H1 (cell line): ENCODE data around the gene GTSE1. TPM values are rescaled to one million over a fixed set of nuclear protein-coding genes. Genes with fewer than 3 reads are reported as not detected.

Source experiments
- CTCF ChIA-PET: fragments of 300-600 bp; sonication (Branson Sonifier 250); formaldehyde crosslinking; loops from one replicate; lab custom pipeline; 2021; ENCODE audit not compliant: partially characterized antibody; lab: Charles Lee
- POLR2A ChIA-PET: fragments of 300-600 bp; sonication (Branson Sonifier 250); formaldehyde crosslinking; loops from one replicate; lab custom pipeline; 2021; ENCODE audit warnings: inconsistent platforms; ENCODE audit not compliant: partially characterized antibody; lab: Charles Lee
- DNase-seq, 2 experiments: peaks; one replicate each; pipeline versions ENCODE4 v3.0.0 to v3.0.0-alpha.2; 2010 to 2022; ENCODE audit warnings: low spot score in 2 of 2, low read depth in 1 of 2, mixed read lengths in 1 of 2
- FAIRE-seq: peaks from 2 replicates; lab custom pipeline; 2011; peaks lifted over from hg19 to GRCh38; lab: Jason Lieb, UNC
- H2AFZ ChIP-seq: 2 replicates; pipeline ENCODE4 v1.8.1; 2012; ENCODE audit warnings: low read length, inconsistent platforms
- H2AK5ac ChIP-seq: 2 replicates; pipeline ENCODE4 v1.6.1; 2013; ENCODE audit warnings: low read depth, low read length
- H2BK120ac ChIP-seq: replicated peaks from 2 replicates; pipeline ENCODE3; 2013; ENCODE audit warnings: low read depth, low read length, inconsistent platforms
- H2BK12ac ChIP-seq: 2 replicates; pipeline ENCODE4 v1.6.1; 2013; ENCODE audit warnings: low read depth, low read length
- H2BK15ac ChIP-seq: 2 replicates; pipeline ENCODE4 v1.6.1; 2013; ENCODE audit warnings: low read length
- H2BK20ac ChIP-seq: 2 replicates; pipeline ENCODE4 v1.6.1; 2013; ENCODE audit warnings: low read length
- H2BK5ac ChIP-seq: 2 replicates; pipeline ENCODE4 v1.6.1; 2013; ENCODE audit warnings: low read depth, low read length
- H3K14ac ChIP-seq: 2 replicates; pipeline ENCODE4 v1.6.1; 2013; ENCODE audit warnings: inconsistent platforms; ENCODE audit not compliant: insufficient read length
- H3K18ac ChIP-seq: 2 replicates; pipeline ENCODE4 v1.6.1; 2013; ENCODE audit warnings: low read length; ENCODE audit errors: extremely low read depth
- H3K23ac ChIP-seq: 2 replicates; pipeline ENCODE4 v1.6.1; 2013; ENCODE audit warnings: inconsistent platforms; ENCODE audit not compliant: insufficient read length
- H3K23me2 ChIP-seq: 2 replicates; pipeline ENCODE4 v1.6.1; 2013; ENCODE audit warnings: low read depth, low read length
- H3K27ac ChIP-seq: 2 replicates; pipeline ENCODE4 v1.6.1; 2011; ENCODE audit warnings: low read depth, low read length, inconsistent platforms
- H3K27me3 ChIP-seq, 4 experiments: replicated peaks in 1 of 4; 1 replicate in 1 of 4; 2 replicates in 3 of 4; pipeline versions ENCODE4 v1.6.1 to v1.8.1; 2011 to 2013; ENCODE audit warnings: low read length in 3 of 4, mild to moderate bottlenecking in 3 of 4, inconsistent platforms in 2 of 4, mixed read lengths in 2 of 4, moderate library complexity in 1 of 4; ENCODE audit not compliant: control insufficient read depth in 3 of 4, insufficient read depth in 3 of 4; ENCODE audit errors: extremely low read depth in 1 of 4
- H3K36me3 ChIP-seq, 4 experiments: 2 replicates each; pipeline versions ENCODE4 v1.6.1 to v1.8.1; 2011 to 2013; ENCODE audit warnings: mild to moderate bottlenecking in 4 of 4, low read length in 3 of 4, moderate library complexity in 2 of 4, control low read depth in 1 of 4, inconsistent platforms in 1 of 4; ENCODE audit not compliant: insufficient read depth in 4 of 4, control insufficient read depth in 2 of 4
- H3K4ac ChIP-seq: replicated peaks from 2 replicates; pipeline ENCODE3; 2013; ENCODE audit warnings: low read length, low read depth, mixed read lengths, inconsistent platforms; ENCODE audit not compliant: insufficient read length
- H3K4me1 ChIP-seq, 4 experiments: replicated peaks in 1 of 4; 1 replicate in 1 of 4; 2 replicates in 3 of 4; pipeline versions ENCODE4 v1.6.1 to v1.8.1; 2011 to 2013; ENCODE audit warnings: low read length in 3 of 4, inconsistent platforms in 2 of 4, mixed read lengths in 1 of 4; ENCODE audit not compliant: insufficient read depth in 4 of 4, control insufficient read depth in 3 of 4
- H3K4me2 ChIP-seq, 2 experiments: 2 replicates each; pipeline versions ENCODE4 v1.6.1 to v1.8.1; 2011 to 2013; ENCODE audit warnings: low read depth in 2 of 2, low read length in 2 of 2, control low read depth in 1 of 2, inconsistent platforms in 1 of 2, mild to moderate bottlenecking in 1 of 2; ENCODE audit not compliant: insufficient read depth in 1 of 2
- H3K4me3 ChIP-seq, 4 experiments: fragments of 200-600, 300-600 bp in 1 of 4; sonication (generic), shearing (Covaris generic), sonication (Bioruptor Twin) in 1 of 4; 2 replicates each; pipeline versions ENCODE4 v1.5.1 to v1.8.1; 2011 to 2016; ENCODE audit warnings: low read length in 4 of 4, low read depth in 3 of 4, control low read depth in 2 of 4, inconsistent platforms in 2 of 4, mild to moderate bottlenecking in 2 of 4, mixed read lengths in 1 of 4, moderate library complexity in 1 of 4; ENCODE audit not compliant: insufficient read depth in 2 of 4; ENCODE audit errors: extremely low read depth in 1 of 4
- H3K56ac ChIP-seq: replicated peaks from 2 replicates; pipeline ENCODE3; 2013; ENCODE audit warnings: low read depth, mild to moderate bottlenecking, mixed read lengths, low read length, inconsistent platforms; ENCODE audit not compliant: insufficient read length
- H3K79me1 ChIP-seq: 2 replicates; pipeline ENCODE4 v1.6.1; 2013; ENCODE audit warnings: low read depth, low read length, control low read depth
- H3K79me2 ChIP-seq, 2 experiments: 2 replicates each; pipeline versions ENCODE4 v1.6.1 to v1.8.1; 2012 to 2013; ENCODE audit warnings: low read length in 2 of 2, mild to moderate bottlenecking in 2 of 2, inconsistent platforms in 1 of 2; ENCODE audit not compliant: insufficient read depth in 2 of 2, control insufficient read depth in 1 of 2
- H3K9ac ChIP-seq, 4 experiments: replicated peaks in 1 of 4; 1 replicate in 1 of 4; 2 replicates in 3 of 4; pipeline versions ENCODE4 v1.6.1 to v1.8.1; 2011 to 2013; ENCODE audit warnings: low read depth in 3 of 4, low read length in 3 of 4, control low read depth in 2 of 4, mild to moderate bottlenecking in 2 of 4, moderate library complexity in 2 of 4, inconsistent platforms in 1 of 4; ENCODE audit errors: extremely low read depth in 1 of 4
- H3K9me3 ChIP-seq, 2 experiments: 2 replicates each; pipeline versions ENCODE4 v1.6.1 to v1.8.1; 2012 to 2013; ENCODE audit warnings: mild to moderate bottlenecking in 2 of 2, moderate library complexity in 2 of 2, control low read depth in 1 of 2, inconsistent platforms in 1 of 2, low read depth in 1 of 2, low read length in 1 of 2, mixed read lengths in 1 of 2; ENCODE audit not compliant: insufficient read depth in 2 of 2
- H4K20me1 ChIP-seq, 2 experiments: replicated peaks in 1 of 2; 2 replicates each; pipeline versions ENCODE3 to v1.8.1; 2011 to 2013; ENCODE audit warnings: inconsistent platforms in 2 of 2, low read length in 2 of 2, mild to moderate bottlenecking in 1 of 2; ENCODE audit not compliant: insufficient read depth in 2 of 2, control insufficient read depth in 1 of 2
- H4K5ac ChIP-seq: 2 replicates; pipeline ENCODE4 v1.6.1; 2013; ENCODE audit warnings: low read length, low read depth, mixed read lengths, inconsistent platforms; ENCODE audit not compliant: insufficient read length
- H4K8ac ChIP-seq: 2 replicates; pipeline ENCODE4 v1.8.0; 2013; ENCODE audit warnings: mild to moderate bottlenecking, moderate library complexity, low read length, inconsistent platforms; ENCODE audit not compliant: insufficient read depth; ENCODE audit errors: extremely low read depth
- H4K91ac ChIP-seq: replicated peaks from 2 replicates; pipeline ENCODE3; 2013; ENCODE audit warnings: low read length, mixed read lengths, inconsistent platforms; ENCODE audit not compliant: insufficient read length
- BRCA1 ChIP-seq: IDR thresholded peaks from 2 replicates; pipeline ENCODE4 v1.6.1; 2012; ENCODE audit warnings: low read depth, low read length, improper control_type of control experiment
- JUND ChIP-seq: IDR thresholded peaks from 2 replicates; pipeline ENCODE4 v1.6.1; 2011; ENCODE audit warnings: mild to moderate bottlenecking, improper control_type of control experiment, low read length
- POLR2A ChIP-seq, 2 experiments: IDR thresholded peaks; 1 replicate in 1 of 2; 2 replicates in 1 of 2; pipeline ENCODE4 v1.6.1; 2011; ENCODE audit warnings: low read depth in 2 of 2, low read length in 2 of 2, mild to moderate bottlenecking in 2 of 2; ENCODE audit errors: control extremely low read depth in 1 of 2
- POU5F1 ChIP-seq: IDR thresholded peaks from 2 replicates; pipeline ENCODE4 v1.6.1; 2011; ENCODE audit warnings: low read depth, mild to moderate bottlenecking, low read length, moderate library complexity
- RAD21 ChIP-seq, 2 experiments: IDR thresholded peaks in 1 of 2; conservative IDR thresholded peaks in 1 of 2; 2 replicates each; pipeline ENCODE4 v1.6.1; 2011; ENCODE audit warnings: low read depth in 2 of 2, low read length in 2 of 2, improper control_type of control experiment in 1 of 2, inconsistent platforms in 1 of 2, mild to moderate bottlenecking in 1 of 2, moderate library complexity in 1 of 2
- TAF1 ChIP-seq: IDR thresholded peaks from 2 replicates; pipeline ENCODE4 v1.6.1; 2011; ENCODE audit warnings: mild to moderate bottlenecking, low read depth, low read length
- WGBS, 2 experiments: shearing (Covaris generic) in 1 of 2; methylation state at CpG; one replicate each; pipeline versions ENCODE4 v1.1.6 to v1.1.7; 2013 to 2015; ENCODE audit warnings: low lambda C conversion rate in 2 of 2, mixed read lengths in 2 of 2, inconsistent platforms in 1 of 2, low coverage in 1 of 2, missing lambda C conversion rate in 1 of 2; ENCODE audit not compliant: insufficient replicate concordance in 2 of 2, insufficient coverage in 1 of 2, insufficient read length in 1 of 2; ENCODE audit errors: extremely low coverage in 1 of 2, missing lambda C conversion rate in 1 of 2; 5-methylcytosine and 5-hydroxymethylcytosine counted together
- polyA plus RNA-seq, 7 experiments: library from polyadenylated mRNA; depleted of rRNA in 3 of 7; stranded (reverse) in 5 of 7; unstranded in 2 of 7; fragments of >200 nt in 5 of 7; fragments of 200-250 nt in 2 of 7; gene quantifications; 1 replicate in 5 of 7; 2 replicates in 1 of 7; 4 replicates in 1 of 7; pipeline versions ENCODE4 v1.2.1 to v1.2.3, GENCODE V29; 2011 to 2013; ENCODE audit warnings: missing spikeins in 2 of 7, mixed read lengths in 2 of 7
- total RNA-seq: library from RNA; stranded (reverse); fragmentation: NEBNext Ultra II Directional; extraction: Animal tissue kit (Norgen Biotek cat#: 25700); gene quantifications from 2 replicates; pipeline ENCODE4 v1.2.1, GENCODE V29; 2021

Gene GTSE1
- total and polyA plus RNA-seq, 2 of the 8 experiments (the other 6 are each of a cell fraction or from before 2014, with no cell fraction given): 17.5 to 38.6 TPM

GRCh38 chr22:46320166-46320710, 23.6 kb downstream of the GTSE1 start:
- H2AK5ac ChIP-seq: no peak overlapping the region
- ChIA-PET CTCF (interaction anchor here (0.5 to 1.6 kb wide), 3 partner anchors 21 to 198 kb away, joined by 3 to 4 read pairs (median 4); no protein-coding TSS in a partner anchor), POLR2A (interaction anchor here (1.1 kb wide), 1 partner anchor 24 kb away, joined by 3 read pairs; the partner anchor contains the start of gene GTSE1)
- FAIRE-seq: no peak
- H3K79me2 ChIP-seq: no peaks in the 10 kb centered on the region
- H2BK15ac ChIP-seq: no peak overlapping the region
- 87% methylated on average over 13 of the region's 14 CpGs; no CpG with 5 or more reads in 1 of the 2 experiments for WGBS, 2 experiments
- H3K27ac ChIP-seq: no peak overlapping the region
- H3K4me2 ChIP-seq: no peak overlapping the region
- H3K18ac ChIP-seq: no peak overlapping the region
- no peak overlapping the region for H4K5ac ChIP-seq
- H3K56ac ChIP-seq: no peak overlapping the region
- H4K91ac ChIP-seq: no peak overlapping the region
- no peaks in the 10 kb centered on the region for H3K23me2 ChIP-seq
- no peak overlapping the region for H3K23ac ChIP-seq
- DNase-seq: no peak
- no peak overlapping the region for H3K4me3 ChIP-seq
- H3K9me3 ChIP-seq: no peaks in the 10 kb centered on the region
- peaks cover 4 to 10% of the 10 kb centered on the region in 2 experiments for H4K20me1 ChIP-seq
- H2BK20ac ChIP-seq: no peak overlapping the region
- H3K36me3 ChIP-seq: peaks cover 10 to 40% (median 20%) of the 10 kb centered on the region in 4 experiments; a peak in 7 of 8 replicates
- H3K4ac ChIP-seq: no peak overlapping the region
- H3K79me1 ChIP-seq: peaks cover 5% of the 10 kb centered on the region; the same call in 1 of the 2 replicates
- H2BK12ac ChIP-seq: no peak overlapping the region
- TF ChIP-seq TAF1 (no peak), POLR2A (IDR thresholded peaks at IDR 0.05; ENCODE audit: control extremely low read depth in 1 of 2, low read depth in 2 of 2, low read length in 2 of 2) (no peak), BRCA1 (no peak), RAD21 (IDR thresholded peaks at IDR 0.05 in 1 of 2, conservative IDR thresholded peaks at IDR 0.05 in 1 of 2; ENCODE audit: low read depth in 2 of 2, low read length in 2 of 2) (no peak), POU5F1 (no peak), JUND (no peak)
- TF ChIP-seq, all 59 proteins: peak for 0
- H4K8ac ChIP-seq: no peak overlapping the region
- no peak overlapping the region for H3K14ac ChIP-seq
- no peak overlapping the region for H2BK120ac ChIP-seq
- no peak overlapping the region for H3K9ac ChIP-seq
- no peak overlapping the region for H2AFZ ChIP-seq
- no peaks in the 10 kb centered on the region for H3K27me3 ChIP-seq
- no peak overlapping the region for H2BK5ac ChIP-seq
- no peaks in the 10 kb centered on the region for H3K4me1 ChIP-seq
